Measurements from ENCODE around the gene F2R. TPM values are rescaled to one million over a fixed set of nuclear protein-coding genes. Genes with fewer than 3 reads are reported as not detected.
A peak's percentile ranks its signal among the peaks of the same experiment; 100 is the strongest.
"Not testable (repeated sequence)": the region's sequence is repeated elsewhere in the genome, so short reads cannot be mapped to it uniquely, and the experiment has no call there.

The F2R gene
- total RNA-seq, 2 experiments from 2014 or later, result 22.2 to 23.7 TPM

GRCh38 chr5:76763136-76763535 lies 47.2 kb downstream of the F2R start:
- ATAC-seq (ENCODE audit: low read depth), result peak; percentile 98
- Mint-ChIP-seq H3K4me1 (peaks cover 11% of the 10 kb centered on the region), H3K27ac (peak overlapping the region; percentile 39)

DNA sequence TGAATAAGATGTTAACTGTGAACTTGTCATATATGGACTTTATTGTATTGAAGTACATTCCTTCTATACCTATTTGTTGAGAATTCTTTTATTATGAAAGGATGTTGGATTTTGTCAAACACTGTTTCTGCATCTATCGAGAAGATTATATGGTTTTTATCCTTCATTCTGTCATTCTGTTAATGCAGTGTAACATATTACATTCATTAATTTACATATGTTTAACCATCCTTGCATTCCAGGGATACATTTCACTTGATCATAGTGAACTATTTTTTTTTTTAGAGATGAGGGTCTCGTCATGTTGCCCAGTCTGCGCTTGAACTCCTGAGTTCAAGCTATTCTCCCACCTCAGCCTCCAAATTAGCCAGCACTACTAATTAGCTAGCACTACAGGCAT lies 48.4 kb downstream of the F2R start:
- POLR2A ChIA-PET, result no interaction called here
- peaks cover 11% of the 10 kb centered on the region for H3K9me3 Mint-ChIP-seq
- H3K27ac Mint-ChIP-seq, result no peak overlapping the region

More at GRCh38 chr5:76763136-76763535, 47.2 kb downstream of the F2R start:
- Mint-ChIP-seq H3K36me3 (peaks cover 6% of the 10 kb centered on the region), H3K4me3 (peak overlapping the region; percentile 8), H3K9me3 (peaks cover 11% of the 10 kb centered on the region), H3K27me3 (peaks cover 15% of the 10 kb centered on the region)
- no peak for DNase-seq
- POLR2A ChIA-PET, result interaction anchor here (1.1 to 1.2 kb wide), 2 partner anchors 24 to 48 kb away, joined by 3 to 9 read pairs; no protein-coding TSS in a partner anchor

DNA sequence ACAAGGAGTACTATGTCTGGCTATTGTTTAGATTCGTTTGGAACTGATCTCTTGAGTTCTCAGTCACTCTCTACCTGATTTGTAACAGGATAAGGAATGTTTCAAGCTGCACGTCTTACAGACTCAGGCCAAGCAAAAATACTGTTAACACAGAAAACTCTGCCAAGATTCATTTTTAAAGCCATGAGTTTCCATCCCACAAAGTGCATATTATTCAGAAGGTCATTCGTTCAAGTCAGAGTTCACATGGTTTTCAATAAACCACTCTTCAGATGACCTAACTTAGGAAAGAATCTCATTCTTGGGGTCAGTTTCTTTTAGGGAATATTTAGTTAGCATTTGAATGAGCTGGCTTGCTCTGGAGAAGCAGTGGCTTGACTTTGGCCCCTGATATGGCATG lies 49.3 kb downstream of the F2R start:
- Mint-ChIP-seq H3K9me3 (peaks cover 11% of the 10 kb centered on the region), H3K36me3 (peaks cover 6% of the 10 kb centered on the region), H3K27me3 (peaks cover 10% of the 10 kb centered on the region), H3K27ac (no peak overlapping the region), H3K4me1 (peaks cover 11% of the 10 kb centered on the region), H3K4me3 (no peak overlapping the region)
- POLR2A ChIA-PET, result no interaction called here
- no peak for ATAC-seq (ENCODE audit: low read depth)
- DNase-seq, result no peak

More for the DNA sequence above, 48.4 kb downstream of the F2R start:
- peaks cover 11% of the 10 kb centered on the region for H3K4me1 Mint-ChIP-seq
- no peak overlapping the region for H3K4me3 Mint-ChIP-seq
- ATAC-seq (ENCODE audit: low read depth) (no peak), DNase-seq (no peak)
- H3K27me3 Mint-ChIP-seq, result peaks cover 10% of the 10 kb centered on the region
- H3K36me3 Mint-ChIP-seq, result peaks cover 6% of the 10 kb centered on the region

DNA sequence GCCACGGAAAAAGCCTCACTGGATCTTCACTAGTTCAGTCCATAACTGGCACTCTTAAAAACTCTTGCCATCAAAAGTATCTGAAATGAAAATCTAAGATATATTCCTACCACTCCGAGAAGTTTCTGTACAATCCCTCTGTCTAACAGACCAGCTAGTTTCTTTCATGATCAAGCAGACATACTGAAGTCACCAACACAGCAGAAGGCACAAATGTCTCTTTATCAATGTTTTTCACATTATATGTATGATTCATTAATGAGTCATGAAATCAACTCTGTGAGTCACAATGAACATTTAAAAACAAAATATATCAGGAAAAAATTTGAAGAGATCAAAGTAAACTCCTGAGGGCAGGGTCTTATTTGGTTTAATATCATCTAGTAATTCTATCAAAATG lies 50.8 kb downstream of the F2R start:
- ATAC-seq (ENCODE audit: low read depth) (no peak), DNase-seq (no peak)
- Mint-ChIP-seq H3K36me3 (peaks cover 6% of the 10 kb centered on the region), H3K27me3 (peaks cover 4% of the 10 kb centered on the region), H3K9me3 (peaks cover 11% of the 10 kb centered on the region), H3K4me1 (peaks cover 11% of the 10 kb centered on the region), H3K27ac (no peak overlapping the region), H3K4me3 (no peak overlapping the region)
- POLR2A ChIA-PET, result no interaction called here

- H3K4me1 Mint-ChIP-seq; POLR2A ChIA-PET; H3K4me3 Mint-ChIP-seq; H3K36me3 Mint-ChIP-seq; H3K27me3 Mint-ChIP-seq; H3K27ac Mint-ChIP-seq; DNase-seq; ATAC-seq (ENCODE audit: low read depth); H3K9me3 Mint-ChIP-seq: not testable (repeated sequence)
These were observed 55.1 kb downstream of the F2R start for GRCh38 chr5:76771041-76771440.

- Mint-ChIP-seq H3K36me3 (no peaks in the 10 kb centered on the region), H3K4me1 (peaks cover 3% of the 10 kb centered on the region), H3K27ac (no peak overlapping the region), H3K9me3 (no peaks in the 10 kb centered on the region), H3K27me3 (no peaks in the 10 kb centered on the region), H3K4me3 (no peak overlapping the region)
- POLR2A ChIA-PET, result interaction anchor here (0.7 kb wide), 1 partner anchor 53 kb away, joined by 3 read pairs; no protein-coding TSS in a partner anchor
- DNase-seq (no peak), ATAC-seq (ENCODE audit: low read depth) (no peak)
These were observed 55.9 kb downstream of the F2R start for GRCh38 chr5:76771705-76772405.

GRCh38 chr5:76775921-76776320 lies 60.0 kb downstream of the F2R start:
- H3K4me1 Mint-ChIP-seq, result peaks cover 5% of the 10 kb centered on the region
- no peak overlapping the region for H3K4me3 Mint-ChIP-seq
- POLR2A ChIA-PET, result no interaction called here
- H3K9me3 Mint-ChIP-seq, result no peaks in the 10 kb centered on the region
- H3K27ac Mint-ChIP-seq, result no peak overlapping the region
- DNase-seq (no peak), ATAC-seq (ENCODE audit: low read depth) (no peak)
- no peaks in the 10 kb centered on the region for H3K36me3 Mint-ChIP-seq
- no peaks in the 10 kb centered on the region for H3K27me3 Mint-ChIP-seq

- ATAC-seq (ENCODE audit: low read depth) (no peak), DNase-seq (no peak)
- Mint-ChIP-seq H3K4me1 (peaks cover 5% of the 10 kb centered on the region), H3K36me3 (no peaks in the 10 kb centered on the region), H3K9me3 (no peaks in the 10 kb centered on the region), H3K4me3 (no peak overlapping the region), H3K27ac (no peak overlapping the region), H3K27me3 (no peaks in the 10 kb centered on the region)
- POLR2A ChIA-PET, result no interaction called here
These were observed 60.5 kb downstream of the F2R start for GRCh38 chr5:76776391-76776790.

DNA sequence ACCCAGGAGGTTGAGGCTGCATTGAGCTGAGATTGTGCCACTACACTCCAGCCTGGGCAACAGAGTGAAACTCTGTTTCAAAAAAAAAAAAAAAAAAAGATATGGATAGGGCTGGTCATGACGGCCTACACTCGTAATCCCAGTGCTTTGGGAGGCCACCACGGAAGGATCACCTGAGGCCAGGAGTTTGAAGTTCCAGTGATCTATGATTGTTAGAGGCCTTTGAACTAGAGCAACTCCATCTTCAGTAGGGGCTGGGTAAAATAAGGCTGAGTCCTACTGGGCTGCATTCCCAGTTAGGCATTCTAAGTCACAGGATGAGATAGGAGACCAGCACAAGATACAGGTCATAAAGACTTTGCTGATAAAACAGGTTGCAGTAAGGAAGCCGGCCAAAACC lies 64.7 kb downstream of the F2R start:
- H3K36me3 Mint-ChIP-seq; DNase-seq; ATAC-seq (ENCODE audit: low read depth); H3K4me3 Mint-ChIP-seq; H3K27ac Mint-ChIP-seq; H3K9me3 Mint-ChIP-seq; POLR2A ChIA-PET; H3K27me3 Mint-ChIP-seq; H3K4me1 Mint-ChIP-seq: not testable (repeated sequence)

DNA sequence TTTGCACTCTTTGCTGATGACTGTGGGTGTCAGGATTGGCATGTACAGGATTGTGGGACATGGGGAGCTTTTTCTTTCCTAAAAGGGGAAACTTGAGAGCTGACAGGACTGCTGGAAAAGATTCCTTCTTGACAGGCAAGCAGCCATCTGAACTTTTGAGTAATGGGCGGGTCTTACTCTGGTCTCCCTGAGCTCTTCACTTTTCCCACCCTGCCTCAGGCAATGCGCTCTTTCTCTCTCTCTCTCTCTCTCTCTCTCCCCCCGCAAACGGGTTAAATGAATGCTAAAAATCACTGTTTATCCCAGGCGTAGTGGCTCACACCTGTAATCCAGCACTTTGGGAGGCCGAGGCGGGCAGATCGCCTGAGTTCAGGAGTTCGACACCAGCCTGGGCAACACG lies 65.8 kb downstream of the F2R start:
- Mint-ChIP-seq H3K9me3 (no peaks in the 10 kb centered on the region), H3K36me3 (no peaks in the 10 kb centered on the region), H3K4me3 (no peak overlapping the region), H3K4me1 (peaks cover 2% of the 10 kb centered on the region), H3K27me3 (peaks cover 7% of the 10 kb centered on the region), H3K27ac (no peak overlapping the region)
- POLR2A ChIA-PET, result no interaction called here
- ATAC-seq (ENCODE audit: low read depth) (no peak), DNase-seq (no peak)

- Mint-ChIP-seq H3K4me1 (peaks cover 2% of the 10 kb centered on the region), H3K4me3 (no peak overlapping the region), H3K9me3 (no peaks in the 10 kb centered on the region), H3K27me3 (peaks cover 9% of the 10 kb centered on the region), H3K27ac (no peak overlapping the region), H3K36me3 (no peaks in the 10 kb centered on the region)
- POLR2A ChIA-PET, result no interaction called here
- ATAC-seq (ENCODE audit: low read depth), result no peak
- no peak for DNase-seq
These were observed 66.5 kb downstream of the F2R start for GRCh38 chr5:76782444-76782843.

Other genes with a start within 250 kb of the F2R start
- gene F2RL2, start 92.7 kb upstream of the F2R start, total RNA-seq, result not detected
- 1 to 10 TPM; 2.7 to 3.4 TPM for gene F2RL1, start 102.9 kb downstream of the F2R start, total RNA-seq
- gene S100Z, start 133.9 kb downstream of the F2R start, total RNA-seq, result 1 to 10 TPM; 1.4 to 1.9 TPM
- gene CRHBP, start 236.9 kb downstream of the F2R start, total RNA-seq, result under 1 TPM in 1 of 2 experiments, not detected in 1; 0.20 TPM

Measured in activated naive CD8-positive, alpha-beta T cell treated with anti-CD3 and anti-CD28 coated beads, Interleukin-2, amount 10 ng/mL, durations not matched to agents 7 days and 5 days (primary cell).